Measurements from ENCODE around the gene SDR9C7. TPM values are rescaled to one million over a fixed set of nuclear protein-coding genes. Genes with fewer than 3 reads are reported as not detected.
"Not testable (repeated sequence)": the region's sequence is repeated elsewhere in the genome, so short reads cannot be mapped to it uniquely, and the experiment has no call there.

The SDR9C7 gene
- total RNA-seq, 1 donor from 2014 or later, result not detected

GRCh38 chr12:56941299-56942017, 7.2 kb upstream of the SDR9C7 start:
- H3K36me3 ChIP-seq, result no peaks in the 10 kb centered on the region

GRCh38 chr12:56940942-56941298, 6.7 kb upstream of the SDR9C7 start:
- H3K27me3 ChIP-seq; intact Hi-C loops (cut with DNase I); H3K4me1 ChIP-seq; DNase-seq (ENCODE audit: low spot score in 2 of 2); H3K36me3 ChIP-seq; H3K27ac ChIP-seq; H3K4me3 ChIP-seq; H3K9me3 ChIP-seq: not testable (repeated sequence)

More at GRCh38 chr12:56941299-56942017, 7.2 kb upstream of the SDR9C7 start:
- H3K27ac ChIP-seq, result no peak overlapping the region
- DNase-seq (ENCODE audit: low spot score in 2 of 2), result no peak
- no peak for TF ChIP-seq CTCF (IDR thresholded peaks at IDR 0.05)
- intact Hi-C loops (cut with DNase I), result no loop called here
- H3K27me3 ChIP-seq, result no peaks in the 10 kb centered on the region
- H3K9me3 ChIP-seq, result peaks cover 0 to under 1% of the 10 kb centered on the region in 2 donors
- no peaks in the 10 kb centered on the region for H3K4me1 ChIP-seq
- H3K4me3 ChIP-seq, result no peak overlapping the region

- intact Hi-C loops (cut with DNase I), result no loop called here
- no peak for TF ChIP-seq CTCF (IDR thresholded peaks at IDR 0.05)
- H3K27me3 ChIP-seq, result no peaks in the 10 kb centered on the region
- H3K9me3 ChIP-seq, result no peaks in the 10 kb centered on the region
- no peak overlapping the region for H3K4me3 ChIP-seq
- no peak overlapping the region for H3K27ac ChIP-seq
- no peaks in the 10 kb centered on the region for H3K4me1 ChIP-seq
- no peaks in the 10 kb centered on the region for H3K36me3 ChIP-seq
- no peak for DNase-seq (ENCODE audit: low spot score in 2 of 2)
These were observed 1.5 kb upstream of the SDR9C7 start for GRCh38 chr12:56935752-56936151.

DNA sequence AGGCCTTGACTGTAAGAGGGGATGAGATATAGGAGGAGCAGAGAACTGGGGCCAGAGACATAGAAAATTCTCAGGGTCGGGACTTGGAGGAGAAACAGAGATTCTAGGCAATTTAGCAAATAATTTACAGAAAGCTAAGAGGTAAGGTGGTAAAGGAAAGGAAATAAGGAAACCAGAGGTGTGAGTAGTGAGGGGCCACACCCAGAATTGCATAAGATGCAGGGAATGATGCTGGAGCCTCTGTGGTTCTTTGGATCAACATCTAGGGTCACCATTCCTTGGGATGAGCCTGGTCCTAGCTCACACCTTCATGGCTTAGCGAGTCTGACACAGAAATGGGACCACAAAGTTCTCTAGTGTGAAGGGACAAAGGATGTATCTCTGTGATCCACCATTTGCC, 949 bp upstream of the SDR9C7 start:
- Histone ChIP-seq H3K27me3 (no peaks in the 10 kb centered on the region), H3K4me1 (no peaks in the 10 kb centered on the region), H3K36me3 (no peaks in the 10 kb centered on the region), H3K9me3 (no peaks in the 10 kb centered on the region), H3K4me3 (no peak overlapping the region), H3K27ac (no peak overlapping the region)
- intact Hi-C loops (cut with DNase I), result no loop called here
- TF ChIP-seq CTCF (IDR thresholded peaks at IDR 0.05), result no peak
- DNase-seq (ENCODE audit: low spot score in 2 of 2), result no peak

GRCh38 chr12:56932867-56933266, 1.3 kb downstream of the SDR9C7 start:
- intact Hi-C loops (cut with DNase I), result no loop called here
- no peak for DNase-seq (ENCODE audit: low spot score in 2 of 2)

DNA sequence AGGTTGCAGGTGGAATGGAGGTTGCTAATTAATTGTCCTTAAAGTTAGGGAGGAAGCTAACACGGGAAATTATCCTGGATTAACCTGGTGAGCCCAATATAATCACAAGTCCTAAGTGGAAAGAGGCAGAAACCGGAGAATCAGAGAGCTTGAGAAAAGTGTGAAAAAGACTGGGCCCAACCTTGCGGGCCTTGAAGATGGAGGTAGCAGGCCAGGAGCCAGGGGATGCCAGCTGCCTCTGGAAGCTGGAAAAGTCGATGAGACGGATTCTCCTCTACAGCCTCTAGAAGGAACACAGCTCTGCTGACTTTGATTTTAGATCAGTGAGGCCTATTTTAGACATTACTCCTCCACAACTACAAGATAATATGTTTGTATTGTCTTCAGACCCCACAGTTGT, 2.1 kb downstream of the SDR9C7 start:
- Histone ChIP-seq H3K27ac (no peak overlapping the region), H3K36me3 (no peaks in the 10 kb centered on the region), H3K4me1 (no peaks in the 10 kb centered on the region), H3K27me3 (no peaks in the 10 kb centered on the region), H3K9me3 (no peaks in the 10 kb centered on the region), H3K4me3 (no peak overlapping the region)
- DNase-seq (ENCODE audit: low spot score in 2 of 2), result no peak
- intact Hi-C loops (cut with DNase I), result no loop called here
- TF ChIP-seq CTCF (IDR thresholded peaks at IDR 0.05), result no peak

More at GRCh38 chr12:56932867-56933266, 1.3 kb downstream of the SDR9C7 start:
- no peaks in the 10 kb centered on the region for H3K9me3 ChIP-seq
- no peaks in the 10 kb centered on the region for H3K27me3 ChIP-seq
- H3K36me3 ChIP-seq, result no peaks in the 10 kb centered on the region
- no peak overlapping the region for H3K4me3 ChIP-seq
- no peaks in the 10 kb centered on the region for H3K4me1 ChIP-seq
- no peak overlapping the region for H3K27ac ChIP-seq
- no peak for TF ChIP-seq CTCF (IDR thresholded peaks at IDR 0.05)
